HepG2 (cell line): ENCODE results near the gene TBC1D4. TPM values are rescaled to one million over a fixed set of nuclear protein-coding genes. Genes with fewer than 3 reads are reported as not detected.

Experiments used
- ATAC-seq: fragments of 200-7000 bp; cut with Tn5 transposase; 3 replicates; pipeline ENCODE4 v1.9.1; 2020; ENCODE audit warnings: mild to moderate bottlenecking, moderate library complexity
- BruUV-seq: library from RNA; stranded (reverse); fragments of 400-500 nt; replicated peaks from 2 replicates; lab custom pipeline; 2021; lab: Mats Ljungman, UMichigan
- CTCF ChIA-PET: fragments of 300-600 bp; formaldehyde crosslinking; extraction: SDS; loops from one replicate; lab custom pipeline; 2021; ENCODE audit warnings: low total read pairs, inconsistent platforms, low intra/inter-chr PET ratio; lab: Yijun Ruan, JAX
- POLR2A ChIA-PET: fragments of 350-600 bp; sonication (Branson Sonifier 250); formaldehyde crosslinking; loops from one replicate; lab custom pipeline; 2020; ENCODE audit warnings: antibody characterized with exemption, inconsistent platforms; lab: Yijun Ruan, JAX
- DNase-seq: peaks from one replicate; pipeline ENCODE4 v3.0.0-alpha.2; 2015; ENCODE audit warnings: low spot score
- FAIRE-seq: peaks from 3 replicates; lab custom pipeline; 2011; peaks lifted over from hg19 to GRCh38; lab: Jason Lieb, UNC
- H2AFZ ChIP-seq: one replicate; pipeline ENCODE4 v1.6.1; 2011; ENCODE audit warnings: low read length, inconsistent platforms
- H3K27ac ChIP-seq: fragments of 300-600 bp; 3 replicates; pipeline ENCODE4 v1.8.0; 2011; ENCODE audit warnings: mixed run types, mild to moderate bottlenecking, mixed read lengths, low read length, inconsistent platforms; ENCODE audit not compliant: insufficient read depth; ENCODE audit errors: extremely low read length
- H3K27me3 ChIP-seq, 2 experiments: fragments of 200-600 bp in 1 of 2; 2 replicates in 1 of 2; 3 replicates in 1 of 2; pipeline versions ENCODE4 v1.6.0 to v1.8.0; 2011; ENCODE audit warnings: low read length in 2 of 2, mild to moderate bottlenecking in 2 of 2, moderate library complexity in 2 of 2, inconsistent platforms in 1 of 2; ENCODE audit not compliant: insufficient read depth in 2 of 2, control insufficient read depth in 1 of 2
- H3K36me3 ChIP-seq, 2 experiments: fragments of 200-600 bp in 1 of 2; replicated peaks in 1 of 2; 2 replicates in 1 of 2; 3 replicates in 1 of 2; pipeline versions ENCODE4 v1.5.1 to v1.8.0; 2011; ENCODE audit warnings: low read length in 2 of 2, inconsistent platforms in 1 of 2; ENCODE audit not compliant: insufficient read depth in 2 of 2, control insufficient read depth in 1 of 2
- H3K4me1 ChIP-seq: 2 replicates; pipeline ENCODE4 v1.5.1; 2012; ENCODE audit warnings: low read length, inconsistent platforms; ENCODE audit not compliant: insufficient read depth
- H3K4me2 ChIP-seq: 2 replicates; pipeline ENCODE4 v1.6.0; 2011; ENCODE audit warnings: low read depth, low read length, inconsistent platforms
- H3K4me3 ChIP-seq, 3 experiments: fragments of 200-600 bp in 1 of 3; sonication (generic), shearing (Covaris generic) in 1 of 3; replicated peaks in 1 of 3; 2 replicates each; pipeline ENCODE4 v1.5.1; 2011 to 2016; ENCODE audit warnings: low read length in 3 of 3, inconsistent platforms in 2 of 3, low read depth in 2 of 3, mild to moderate bottlenecking in 2 of 3, control low read depth in 1 of 3, mixed read lengths in 1 of 3; ENCODE audit not compliant: insufficient read depth in 1 of 3
- H3K79me2 ChIP-seq: one replicate; pipeline ENCODE4 v1.6.1; 2011; ENCODE audit warnings: low read length, inconsistent platforms; ENCODE audit not compliant: insufficient read depth
- H3K9ac ChIP-seq: 2 replicates; pipeline ENCODE4 v1.6.0; 2011; ENCODE audit warnings: mild to moderate bottlenecking, low read depth, low read length, inconsistent platforms; ENCODE audit not compliant: insufficient read depth
- H3K9me3 ChIP-seq: 2 replicates; pipeline ENCODE4 v1.5.1; 2012; ENCODE audit warnings: mild to moderate bottlenecking, low read length
- H4K20me1 ChIP-seq: 2 replicates; pipeline ENCODE4 v1.6.0; 2011; ENCODE audit warnings: inconsistent platforms, mild to moderate bottlenecking, low read length, moderate library complexity; ENCODE audit not compliant: insufficient read depth
- ARID5B ChIP-seq: IDR thresholded peaks from 2 replicates; pipeline ENCODE4 v1.4.0; 2020; ENCODE audit warnings: mild to moderate bottlenecking, missing genetic modification reagents
- ATF2 ChIP-seq: sonication (generic); formaldehyde crosslinking; IDR thresholded peaks from 2 replicates; pipeline ENCODE4 v1.4.0; 2020; ENCODE audit warnings: missing genetic modification reagents
- BCLAF1 ChIP-seq: fragments of 450-650 bp; IDR thresholded peaks from 2 replicates; pipeline ENCODE4 v1.6.1; 2017; ENCODE audit warnings: mild to moderate bottlenecking
- CENPT ChIP-seq: sonication (generic); formaldehyde crosslinking; IDR thresholded peaks from 2 replicates; pipeline ENCODE4 v1.8.0; 2022; ENCODE audit warnings: low read depth, mild to moderate bottlenecking, moderate library complexity, missing genetic modification reagents
- CENPX ChIP-seq: sonication (generic); formaldehyde crosslinking; IDR thresholded peaks from 2 replicates; pipeline ENCODE4 v1.9.0; 2021; ENCODE audit warnings: mild to moderate bottlenecking, missing genetic modification reagents, moderate library complexity
- FOXP1 ChIP-seq, 2 experiments: fragments of 450-650 bp in 1 of 2; IDR thresholded peaks; 2 replicates each; pipeline ENCODE4 v1.6.1; 2017 to 2018; ENCODE audit warnings: antibody characterized with exemption in 1 of 2
- HNRNPL ChIP-seq: fragments of 200-400 bp; formaldehyde crosslinking; IDR thresholded peaks from 2 replicates; pipeline ENCODE4 v1.6.1; 2017; ENCODE audit warnings: mild to moderate bottlenecking, low read depth, low read length
- REL ChIP-seq: sonication (generic); formaldehyde crosslinking; conservative IDR thresholded peaks from 2 replicates; pipeline ENCODE4 v1.8.0; 2022; ENCODE audit warnings: mild to moderate bottlenecking, missing genetic modification reagents, moderate library complexity
- TEAD3 ChIP-seq: optimal IDR thresholded peaks from 2 replicates; pipeline ENCODE3; 2016; ENCODE audit warnings: borderline replicate concordance
- THAP11 ChIP-seq: IDR thresholded peaks from 2 replicates; pipeline ENCODE4 v1.6.1; 2016; ENCODE audit warnings: missing biosample characterization, missing genetic modification reagents
- TOPORS ChIP-seq: sonication (generic); formaldehyde crosslinking; IDR thresholded peaks from 2 replicates; pipeline ENCODE4 v1.8.0; 2023; ENCODE audit warnings: mild to moderate bottlenecking, missing genetic modification reagents
- ZFP1 ChIP-seq: IDR thresholded peaks from 2 replicates; pipeline ENCODE4 v1.6.1; 2016
- ZNF446 ChIP-seq: sonication (generic); formaldehyde crosslinking; IDR thresholded peaks from 2 replicates; pipeline ENCODE4 v1.5.0; 2020; ENCODE audit warnings: mild to moderate bottlenecking, missing genetic modification reagents
- ZNF709 ChIP-seq: sonication (generic); formaldehyde crosslinking; IDR thresholded peaks from 2 replicates; pipeline ENCODE4 v1.5.0; 2020; ENCODE audit warnings: mild to moderate bottlenecking, missing genetic modification reagents
- ZNF75D ChIP-seq: sonication (generic); formaldehyde crosslinking; IDR thresholded peaks from 2 replicates; pipeline ENCODE4 v1.8.1; 2023; ENCODE audit warnings: missing genetic modification reagents, mild to moderate bottlenecking, borderline replicate concordance
- ZNF879 ChIP-seq: sonication (generic); formaldehyde crosslinking; IDR thresholded peaks from 2 replicates; pipeline ENCODE4 v1.8.1; 2023; ENCODE audit warnings: missing genetic modification reagents
- ZSCAN12 ChIP-seq: sonication (generic); formaldehyde crosslinking; IDR thresholded peaks from 2 replicates; pipeline ENCODE4 v1.9.0; 2021; ENCODE audit warnings: mild to moderate bottlenecking, missing genetic modification reagents
- WGBS: methylation state at CpG from one replicate; pipeline ENCODE4 v1.1.6; 2017; ENCODE audit warnings: low lambda C conversion rate; 5-methylcytosine and 5-hydroxymethylcytosine counted together
- in situ Hi-C: cut with HindIII; loops from 2 replicates; pipeline ENCODE4 v1.10.0; 2017; ENCODE audit warnings: low pct_unique_long_range_greater_than_20kb; ENCODE audit not compliant: extremely low pct_ligation_motif_present
- intact Hi-C: fragments of 100-400 bp; cut with micrococcal nuclease; formaldehyde crosslinking; loops from one replicate; pipeline ENCODE4 v1.10.0; 2022; ENCODE audit not compliant: unreplicated experiment
- polyA plus RNA-seq, 8 experiments: library from polyadenylated mRNA; depleted of rRNA in 3 of 8; stranded (reverse) in 7 of 8; unstranded in 1 of 8; fragments of >200 nt; fragmentation: Illumina TruSeq in 4 of 8; extraction: Trizol in 4 of 8; gene quantifications; 2 replicates each; pipeline versions ENCODE4 v1.2.1 to v1.2.3, GENCODE V29; 2011 to 2016; ENCODE audit warnings: low read depth in 4 of 8, missing spikeins in 1 of 8, mixed read lengths in 1 of 8; ENCODE audit not compliant: insufficient read depth in 1 of 8
- total RNA-seq, 5 experiments: library from RNA; depleted of rRNA; stranded (reverse); fragments of >200 nt; fragmentation: Illumina TruSeq; extraction: Trizol; gene quantifications; 2 replicates each; pipeline ENCODE4 v1.2.3, GENCODE V29; 2016; ENCODE audit warnings: low read depth in 1 of 5

Gene TBC1D4
- total and polyA plus RNA-seq, 2 of the 13 experiments (the other 11 are each of a cell fraction or from before 2014, with no cell fraction given): 35.9 to 64.4 TPM

DNA sequence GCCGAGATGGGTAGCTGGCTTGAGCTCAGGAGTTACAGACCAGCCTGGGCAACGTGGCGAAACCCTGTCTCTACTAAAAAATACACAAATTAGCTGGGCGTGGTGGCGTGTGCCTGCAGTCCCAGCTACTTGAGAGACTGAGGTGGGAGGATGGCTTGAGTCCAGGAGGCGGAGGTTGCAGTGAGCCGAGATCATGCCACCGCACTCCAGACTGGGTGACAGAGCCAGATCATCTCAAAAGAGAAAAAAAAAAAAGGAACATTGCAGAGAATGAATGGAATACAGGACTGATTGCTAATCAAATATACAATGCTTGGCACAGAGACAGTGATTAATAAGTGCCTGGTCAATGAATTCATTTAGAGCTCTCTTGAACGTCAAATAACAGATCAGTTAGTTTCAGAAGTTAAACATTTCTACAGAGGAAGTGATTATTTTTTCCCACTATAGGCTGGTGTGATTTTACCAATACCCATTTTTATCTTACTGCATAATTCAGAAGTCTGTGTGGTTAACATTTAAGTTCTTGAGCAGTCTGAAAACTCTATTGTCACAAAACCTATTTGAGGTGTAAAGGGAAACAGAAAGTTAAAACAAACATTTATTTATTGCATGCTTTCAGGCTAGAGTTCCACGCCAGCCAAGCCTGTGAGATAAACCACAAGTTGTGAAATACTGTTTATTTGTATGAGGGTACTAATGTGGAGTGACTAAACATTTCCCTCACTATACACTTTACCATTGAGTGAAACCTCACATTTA is 7.7 kb upstream of the TBC1D4 start:
- BruUV-seq: no TSS peak
- H4K20me1 ChIP-seq: no peaks in the 10 kb centered on the region
- CTCF ChIA-PET: no interaction called here
- H3K9me3 ChIP-seq: no peaks in the 10 kb centered on the region
- FAIRE-seq: no peak
- H3K79me2 ChIP-seq: no peaks in the 10 kb centered on the region
- H3K9ac ChIP-seq: peak overlapping the region; percentile 28
- no peaks in the 10 kb centered on the region for H3K27me3 ChIP-seq
- no peak overlapping the region for H3K27ac ChIP-seq
- peak overlapping the region; percentile 69 for H3K4me2 ChIP-seq
- DNase-seq: peak; percentile 46
- no peak overlapping the region for H2AFZ ChIP-seq
- intact Hi-C loops: no loop called here
- no peaks in the 10 kb centered on the region for H3K36me3 ChIP-seq
- WGBS: 11% methylated on average over 10 of the region's 10 CpGs
- peak; percentile 50 for ATAC-seq
- peaks cover 64% of the 10 kb centered on the region for H3K4me1 ChIP-seq
- peak overlapping the region; percentile 9 to 52 (median 23); a peak in 2 of 6 replicates for H3K4me3 ChIP-seq
- POLR2A ChIA-PET: no interaction called here
- in situ Hi-C loops: loop anchor here (5.0 kb wide), 1 partner anchor 58 kb away; the partner anchor contains the start of gene UCHL3
- no peak for TF ChIP-seq CENPT (CRISPR knock-in tag)
- no peak for TF ChIP-seq ZNF75D (CRISPR knock-in tag)
- TF ChIP-seq THAP11 (CRISPR knock-in tag): 0 out of 2 replicates have a peak, but pooled peaks have one; percentile 17
- peak; percentile 44; the same call in 1 of the 2 replicates for TF ChIP-seq ARID5B (CRISPR knock-in tag)
- 0 out of 2 replicates have a peak, but pooled peaks have one; percentile 20 for TF ChIP-seq FOXP1 (IDR thresholded peaks at IDR 0.05)
- peak; percentile 92 for TF ChIP-seq FOXP1 (CRISPR knock-in tag; IDR thresholded peaks at IDR 0.05)
- no peak for TF ChIP-seq BCLAF1
- TF ChIP-seq ZSCAN12 (CRISPR knock-in tag): no peak
- no peak for TF ChIP-seq ZNF446 (CRISPR knock-in tag)
- TF ChIP-seq TEAD3: no peak
- TF ChIP-seq CENPX (CRISPR knock-in tag): no peak
- TF ChIP-seq TOPORS (CRISPR knock-in tag): no peak
- no peak for TF ChIP-seq ZNF879 (CRISPR knock-in tag)
- no peak for TF ChIP-seq ZNF709 (CRISPR knock-in tag)
- TF ChIP-seq REL: no peak
- TF ChIP-seq ZFP1: no peak
- TF ChIP-seq HNRNPL: no peak
- no peak for TF ChIP-seq ATF2 (CRISPR knock-in tag)
